A673 (cell line): ENCODE data around the gene LRRC3B. TPM values are rescaled to one million over a fixed set of nuclear protein-coding genes. Genes with fewer than 3 reads are reported as not detected.

ENCODE experiments used
- BruUV-seq: library from RNA; stranded (reverse); fragments of 400-500 nt; replicated peaks from 2 replicates; lab custom pipeline; 2021; lab: Mats Ljungman, UMichigan
- CTCF ChIA-PET: fragments of 300-600 bp; sonication (Branson Sonifier 250); formaldehyde crosslinking; loops from one replicate; lab custom pipeline; 2022; ENCODE audit warnings: antibody characterized with exemption; lab: Charles Lee
- POLR2A ChIA-PET: fragments of 300-600 bp; sonication (Branson Sonifier 250); formaldehyde crosslinking; loops from one replicate; lab custom pipeline; 2022; ENCODE audit warnings: antibody characterized with exemption; ENCODE audit not compliant: low non-redundant PET; lab: Charles Lee
- DNase-seq: peaks from one replicate; pipeline ENCODE4 v3.0.0-alpha.2; 2015; ENCODE audit warnings: low spot score
- H3K27ac ChIP-seq: fragments of 200-600 bp; sonication (generic); 2 replicates; pipeline ENCODE4 v1.5.1; 2016; ENCODE audit warnings: mixed run types, low read depth, mild to moderate bottlenecking, mixed read lengths, antibody characterized with exemption, low read length; ENCODE audit not compliant: poor library complexity, severe bottlenecking
- H3K27me3 ChIP-seq: fragments of 200-600 bp; sonication (generic); replicated peaks from 2 replicates; pipeline ENCODE4 v1.6.1; 2017; ENCODE audit warnings: mixed run types, low read depth, mild to moderate bottlenecking, mixed read lengths, antibody characterized with exemption, low read length; ENCODE audit not compliant: insufficient read depth, poor library complexity
- H3K36me3 ChIP-seq: fragments of 200-600 bp; sonication (generic); 2 replicates; pipeline ENCODE4 v1.6.1; 2016; ENCODE audit warnings: mixed run types, mild to moderate bottlenecking, mixed read lengths, antibody characterized with exemption, low read length; ENCODE audit not compliant: insufficient read depth, poor library complexity, severe bottlenecking
- H3K4me1 ChIP-seq: fragments of 200-600 bp; sonication (generic); 2 replicates; pipeline ENCODE4 v1.6.1; 2017; ENCODE audit warnings: mixed run types, mild to moderate bottlenecking, mixed read lengths, antibody characterized with exemption, low read length; ENCODE audit not compliant: insufficient read depth, poor library complexity, severe bottlenecking
- H3K4me3 ChIP-seq: fragments of 200-600 bp; sonication (generic); 2 replicates; pipeline ENCODE4 v1.5.1; 2016; ENCODE audit warnings: low read depth, mixed run types, mild to moderate bottlenecking, mixed read lengths, low read length; ENCODE audit not compliant: poor library complexity, severe bottlenecking
- H3K9me3 ChIP-seq: fragments of 200-600 bp; sonication (generic); 2 replicates; pipeline ENCODE4 v1.6.1; 2016; ENCODE audit warnings: mixed run types, low read depth, mild to moderate bottlenecking, mixed read lengths, antibody characterized with exemption, low read length; ENCODE audit not compliant: poor library complexity, severe bottlenecking
- EZH2 ChIP-seq: fragments of 200-600 bp; sonication (generic); IDR thresholded peaks from 2 replicates; pipeline ENCODE4 v1.6.1; 2017; ENCODE audit warnings: borderline replicate concordance, low read depth, mild to moderate bottlenecking, mixed read lengths, antibody characterized with exemption, low read length; ENCODE audit not compliant: poor library complexity, severe bottlenecking
- intact Hi-C: fragments of 100-400 bp; cut with micrococcal nuclease; formaldehyde crosslinking; loops from one replicate; pipeline ENCODE4 v1.10.0; 2022; ENCODE audit not compliant: unreplicated experiment
- total RNA-seq: library from RNA; stranded (reverse); gene quantifications from 2 replicates; pipeline ENCODE4 v1.2.3, GENCODE V29; 2021
- TF ChIP-seq, protein P1 (sequence below): fragments of 300-800, 200-600 bp; sonication (generic); conservative IDR thresholded peaks from 2 replicates; pipeline ENCODE4 v1.5.1; 2017; ENCODE audit warnings: low read depth, mild to moderate bottlenecking, antibody characterized with exemption, low read length, moderate library complexity, mixed read lengths

Gene LRRC3B
- total RNA-seq, 1 experiment from 2014 or later, result not detected

DNA sequence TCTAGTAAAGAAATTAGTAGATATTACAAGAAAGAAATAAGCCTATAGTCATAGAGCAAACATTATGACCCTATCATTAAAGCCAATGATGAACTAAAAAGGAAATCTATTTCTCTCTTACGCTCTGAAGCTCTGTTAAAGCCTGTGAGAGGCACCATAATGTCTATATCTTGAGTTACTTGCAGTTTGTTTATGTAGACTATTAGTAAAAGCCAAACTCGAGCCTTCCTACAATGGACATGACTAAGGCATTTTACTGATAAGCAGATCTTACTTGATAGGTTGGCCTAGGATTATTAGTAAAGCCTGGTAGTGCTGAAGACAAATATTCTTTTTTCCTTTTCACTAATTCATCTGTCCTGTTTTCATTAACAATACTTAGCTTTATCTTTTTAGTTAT, 32.7 kb downstream of the LRRC3B start:
- intact Hi-C loops, result no loop called here
- H3K27ac ChIP-seq, result no peak overlapping the region
- ChIA-PET POLR2A (no interaction called here), CTCF (no interaction called here)
- no peak for DNase-seq
- H3K9me3 ChIP-seq, result no peaks in the 10 kb centered on the region
- H3K36me3 ChIP-seq, result no peaks in the 10 kb centered on the region
- no TSS peak for BruUV-seq
- TF ChIP-seq EZH2, result no peak
- TF ChIP-seq, protein P1, sequence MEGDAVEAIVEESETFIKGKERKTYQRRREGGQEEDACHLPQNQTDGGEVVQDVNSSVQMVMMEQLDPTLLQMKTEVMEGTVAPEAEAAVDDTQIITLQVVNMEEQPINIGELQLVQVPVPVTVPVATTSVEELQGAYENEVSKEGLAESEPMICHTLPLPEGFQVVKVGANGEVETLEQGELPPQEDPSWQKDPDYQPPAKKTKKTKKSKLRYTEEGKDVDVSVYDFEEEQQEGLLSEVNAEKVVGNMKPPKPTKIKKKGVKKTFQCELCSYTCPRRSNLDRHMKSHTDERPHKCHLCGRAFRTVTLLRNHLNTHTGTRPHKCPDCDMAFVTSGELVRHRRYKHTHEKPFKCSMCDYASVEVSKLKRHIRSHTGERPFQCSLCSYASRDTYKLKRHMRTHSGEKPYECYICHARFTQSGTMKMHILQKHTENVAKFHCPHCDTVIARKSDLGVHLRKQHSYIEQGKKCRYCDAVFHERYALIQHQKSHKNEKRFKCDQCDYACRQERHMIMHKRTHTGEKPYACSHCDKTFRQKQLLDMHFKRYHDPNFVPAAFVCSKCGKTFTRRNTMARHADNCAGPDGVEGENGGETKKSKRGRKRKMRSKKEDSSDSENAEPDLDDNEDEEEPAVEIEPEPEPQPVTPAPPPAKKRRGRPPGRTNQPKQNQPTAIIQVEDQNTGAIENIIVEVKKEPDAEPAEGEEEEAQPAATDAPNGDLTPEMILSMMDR, result no peak
- H3K4me3 ChIP-seq, result no peak overlapping the region
- H3K4me1 ChIP-seq, result no peaks in the 10 kb centered on the region
- no peaks in the 10 kb centered on the region for H3K27me3 ChIP-seq

DNA sequence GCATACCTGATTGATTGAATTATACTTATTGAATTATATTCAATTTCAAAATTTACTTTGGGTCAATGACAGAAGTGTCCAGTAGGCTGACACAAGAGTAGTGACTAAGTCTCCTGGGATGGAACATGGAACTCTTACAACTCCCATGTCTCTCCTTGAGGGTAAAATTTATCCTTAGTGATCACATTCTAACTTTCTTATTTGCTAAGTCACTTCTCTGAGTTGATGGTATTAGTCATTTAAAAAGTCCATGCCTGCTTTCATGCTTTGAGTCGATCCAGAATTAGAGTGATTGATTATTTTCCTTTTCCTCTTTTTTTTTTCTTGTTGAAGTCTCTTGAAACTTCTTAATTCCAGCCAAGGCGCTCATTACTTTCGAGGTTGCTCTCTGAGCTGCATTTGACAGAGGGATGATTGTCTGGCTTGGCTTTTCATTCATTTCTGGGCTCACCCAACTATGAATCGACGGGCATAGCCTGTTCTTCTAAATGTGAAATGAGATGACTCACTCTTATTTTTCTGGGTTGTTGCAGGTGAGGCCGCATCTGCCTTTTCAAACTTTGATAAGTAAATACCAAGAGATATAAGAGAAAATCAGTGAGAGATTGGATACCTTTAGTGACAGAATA, 34.9 kb downstream of the LRRC3B start:
- H3K36me3 ChIP-seq, result no peaks in the 10 kb centered on the region
- BruUV-seq, result no TSS peak
- H3K4me3 ChIP-seq, result no peak overlapping the region
- H3K27ac ChIP-seq, result no peak overlapping the region
- no peak for DNase-seq
- no peaks in the 10 kb centered on the region for H3K4me1 ChIP-seq
- CTCF ChIA-PET, result no interaction called here
- intact Hi-C loops, result no loop called here
- H3K27me3 ChIP-seq, result no peaks in the 10 kb centered on the region
- POLR2A ChIA-PET, result no interaction called here
- no peaks in the 10 kb centered on the region for H3K9me3 ChIP-seq
- TF ChIP-seq, protein P1, result no peak
- TF ChIP-seq EZH2, result no peak

DNA sequence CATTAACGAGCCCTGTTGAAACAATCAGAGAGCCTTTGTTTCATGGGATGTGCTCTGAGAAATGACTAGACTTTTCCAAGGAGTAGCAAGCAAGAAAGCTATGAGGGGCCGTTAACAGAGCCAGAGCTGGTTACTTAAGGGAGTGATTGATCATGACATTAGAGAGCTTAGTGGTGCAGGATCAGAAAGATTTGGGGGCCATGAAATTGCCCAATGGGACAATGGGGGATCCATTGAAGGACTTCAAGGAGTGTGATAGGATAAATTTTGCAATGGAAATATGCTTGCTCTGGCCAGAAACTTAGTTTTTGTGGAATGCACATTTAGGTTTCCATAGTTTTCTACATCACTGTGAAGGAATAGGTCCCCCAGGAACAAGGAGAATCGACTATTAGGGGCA, 45.6 kb downstream of the LRRC3B start:
- TF ChIP-seq EZH2, result no peak
- TF ChIP-seq, protein P1, result no peak
- Histone ChIP-seq H3K9me3 (no peaks in the 10 kb centered on the region), H3K27ac (no peak overlapping the region), H3K4me1 (no peaks in the 10 kb centered on the region), H3K27me3 (no peaks in the 10 kb centered on the region), H3K36me3 (no peaks in the 10 kb centered on the region), H3K4me3 (no peak overlapping the region)
- POLR2A ChIA-PET, result no interaction called here
- no TSS peak for BruUV-seq
- intact Hi-C loops, result no loop called here
- no peak for DNase-seq
- CTCF ChIA-PET, result no interaction called here
